ELF-1 (cell line): ENCODE results near the gene ABHD2.
"Not testable (repeated sequence)": the region's sequence is repeated elsewhere in the genome, so short reads cannot be mapped to it uniquely, and the experiment has no call there.

Experiments
- DNase-seq: peaks from one replicate; pipeline ENCODE4 v3.0.0-alpha.2; 2016; ENCODE audit warnings: low read depth, low spot score

ABHD2 gene

DNA sequence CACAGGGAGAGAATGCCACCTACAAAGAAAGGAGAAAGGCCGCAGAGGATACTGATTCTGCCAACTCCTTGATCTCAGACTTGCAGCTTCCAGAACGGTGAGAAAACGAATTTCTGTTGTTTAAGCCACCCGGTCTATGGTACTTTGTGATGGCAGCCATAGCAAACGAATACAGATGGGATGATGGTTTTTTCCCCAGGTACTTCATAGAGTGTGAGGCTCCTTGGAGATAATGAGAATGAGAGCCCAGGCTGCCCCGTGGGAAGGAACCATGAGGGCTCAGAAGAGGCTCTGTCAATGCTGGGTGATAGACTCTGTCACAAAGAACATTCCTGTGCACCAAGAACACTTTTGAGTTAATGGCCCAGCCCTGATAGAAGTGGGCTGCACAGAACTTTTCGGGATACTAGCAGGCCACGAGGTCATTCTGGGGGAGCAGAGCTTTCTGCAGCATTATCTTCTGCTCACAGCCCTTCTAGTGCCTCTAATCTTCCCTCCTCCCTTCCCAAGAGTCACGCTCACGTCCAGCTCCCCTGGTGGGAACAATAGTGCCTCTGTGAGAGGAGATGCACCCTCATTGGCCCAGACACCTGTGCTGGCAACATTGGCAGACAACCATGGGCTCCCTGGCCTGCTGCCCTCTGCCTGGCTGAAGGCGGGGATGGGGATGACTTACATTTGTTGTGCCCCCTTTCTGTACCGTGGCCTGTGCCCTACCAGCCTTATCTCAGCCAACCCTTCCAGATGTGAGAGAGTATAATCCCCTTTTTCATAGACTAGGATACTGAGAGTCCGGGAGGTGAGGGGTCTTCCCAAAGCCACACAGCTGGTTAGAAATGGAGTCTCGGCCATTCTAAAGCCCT is 138.3 kb downstream of the ABHD2 start:
- DNase-seq = no peak

- no peak for DNase-seq
Observed at GRCh38 chr15:89227425-89227824, 139.2 kb downstream of the ABHD2 start.

GRCh38 chr15:89230277-89230676 is 142.0 kb downstream of the ABHD2 start:
- no peak for DNase-seq

GRCh38 chr15:89231832-89232231 is 143.6 kb downstream of the ABHD2 start:
- no peak for DNase-seq

DNA sequence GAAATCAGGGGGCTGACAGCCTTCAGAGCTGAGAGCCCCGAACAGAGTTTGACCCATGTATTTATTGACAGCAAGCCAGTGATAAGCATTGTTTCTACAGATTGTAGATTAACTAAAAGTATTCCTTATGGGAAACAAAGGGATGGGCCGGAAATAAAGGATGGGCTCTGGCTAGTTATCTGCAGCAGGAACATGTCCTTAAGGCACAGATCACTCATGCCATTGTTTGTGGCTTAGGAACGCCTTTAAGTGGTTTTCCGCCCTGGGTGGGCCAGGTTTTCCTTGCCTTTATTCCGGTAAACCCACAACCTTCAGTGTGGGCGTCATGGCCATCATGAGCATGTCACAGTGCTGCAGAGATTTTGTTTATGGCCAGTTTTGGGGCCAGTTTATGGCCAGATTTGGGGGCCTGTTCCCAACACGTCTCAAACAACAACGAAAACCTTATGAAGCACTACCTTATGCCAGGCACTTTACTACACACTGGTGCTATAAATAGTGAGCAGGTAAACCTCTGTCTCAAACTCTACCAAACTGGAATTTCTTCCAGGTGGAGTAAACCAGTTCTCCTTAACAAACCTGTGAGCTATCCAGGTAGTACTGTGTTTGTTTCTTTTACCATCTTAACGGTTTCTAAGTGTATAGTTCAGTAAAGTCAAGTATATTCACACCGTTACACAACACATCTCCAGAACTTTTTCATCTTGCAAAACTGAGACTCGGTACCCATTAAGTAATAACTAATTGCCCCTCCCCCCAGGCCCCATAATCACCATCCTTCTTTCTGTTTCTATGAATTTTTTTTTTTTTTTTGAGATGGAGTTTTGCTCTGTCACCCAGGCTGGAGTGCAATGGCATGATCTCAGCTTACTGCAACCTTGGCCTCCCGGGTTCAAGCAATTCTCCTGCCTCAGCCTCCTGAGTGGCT is 151.9 kb downstream of the ABHD2 start:
- DNase-seq = not testable (repeated sequence)

GRCh38 chr15:89243046-89243690 is 154.9 kb downstream of the ABHD2 start:
- DNase-seq = no peak

DNA sequence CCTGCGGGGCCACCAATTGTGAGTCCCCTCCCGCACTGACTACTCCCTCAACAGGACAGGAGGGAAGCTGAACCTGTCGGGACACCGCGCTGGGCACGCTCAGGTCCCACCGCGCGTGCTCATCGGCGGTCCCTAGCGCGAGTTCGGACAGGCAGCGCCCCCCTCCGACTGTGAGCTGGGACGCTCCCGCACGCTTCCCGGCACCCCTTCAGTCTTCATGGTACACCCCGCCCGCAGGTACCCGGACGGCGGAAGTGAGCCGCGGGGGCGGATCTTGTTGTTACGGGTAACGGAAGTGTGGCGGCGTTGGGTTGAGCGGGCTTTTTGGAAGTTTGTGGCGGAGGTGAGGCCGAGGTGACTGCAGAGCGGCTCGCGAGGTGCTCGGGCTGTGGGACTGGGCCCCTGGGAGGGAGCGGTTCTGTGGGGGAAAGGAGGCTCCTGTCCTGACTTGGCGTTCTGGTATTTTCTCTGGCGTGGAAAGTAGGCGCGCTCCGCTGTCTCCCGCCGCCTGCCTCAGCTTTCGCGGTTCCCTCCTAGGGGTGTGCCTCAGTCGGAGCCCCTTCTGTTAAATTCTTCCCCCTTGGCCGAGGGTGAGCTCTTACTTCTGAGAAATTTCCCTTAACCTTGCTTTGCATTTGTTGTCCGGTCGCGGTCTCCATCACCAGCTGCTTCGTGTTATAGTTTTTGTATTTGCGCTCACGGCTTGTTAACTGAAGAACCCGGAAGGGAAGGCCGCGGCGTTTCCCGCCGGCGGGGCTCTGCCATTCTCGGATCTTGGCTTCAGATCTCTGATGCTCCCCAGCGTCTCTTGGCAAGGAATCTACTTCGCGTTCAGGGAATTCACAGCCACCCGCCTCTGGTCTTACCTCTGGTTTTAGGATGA is 155.7 kb downstream of the ABHD2 start, which contains the start of gene FANCI:
Gene FANCI, plus strand, starts transcription at position 289 of the 883 bp plus-strand sequence. CDS start 3,669 bp downstream, outside the sequence.
- DNase-seq = peak; percentile 98

GRCh38 chr15:89244574-89244903 is 156.3 kb downstream of the ABHD2 start:
- DNase-seq = no peak

DNA sequence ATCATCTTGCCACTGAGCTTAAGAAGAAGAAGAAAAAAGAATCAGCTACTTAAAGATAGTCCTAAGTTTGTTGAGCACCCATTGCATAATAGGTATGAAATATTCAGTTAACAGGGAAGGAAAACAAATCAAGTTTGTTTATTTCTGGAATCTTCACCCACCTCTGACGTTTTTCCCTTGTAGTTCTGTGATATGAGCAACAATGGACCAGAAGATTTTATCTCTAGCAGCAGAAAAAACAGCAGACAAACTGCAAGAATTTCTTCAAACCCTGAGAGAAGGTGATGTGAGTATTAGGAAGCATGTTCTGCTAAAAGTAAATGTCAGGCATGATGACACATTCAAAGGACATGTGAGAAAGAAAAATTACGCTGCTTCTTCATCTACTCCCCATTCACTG is 159.2 kb downstream of the ABHD2 start:
- no peak for DNase-seq

GRCh38 chr15:89248584-89248983 is 160.3 kb downstream of the ABHD2 start:
- DNase-seq = no peak

DNA sequence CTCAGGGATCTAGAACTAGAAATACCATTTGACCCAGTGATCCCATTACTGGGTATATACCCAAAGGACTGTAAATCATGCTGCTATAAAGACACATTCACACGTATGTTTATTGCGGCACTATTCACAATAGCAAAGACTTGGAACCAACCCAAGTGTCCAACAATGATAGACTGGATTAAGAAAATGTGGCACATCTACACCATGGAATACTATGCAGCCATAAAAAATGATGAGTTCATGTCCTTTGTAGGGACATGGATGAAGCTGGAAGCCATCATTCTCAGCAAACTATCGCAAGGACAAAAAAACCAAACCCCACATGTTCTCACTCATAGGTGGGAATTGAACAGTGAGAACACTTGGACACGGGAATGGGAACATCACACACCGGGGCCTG is 161.9 kb downstream of the ABHD2 start:
- DNase-seq = not testable (repeated sequence)
